Neutrophil (primary cell): ENCODE measurements around the gene MARF1.

Experiments used
- H3K27ac ChIP-seq: fragments of 200-600 bp; sonication (generic); 2 replicates; pipeline ENCODE4 v1.5.1; 2016; ENCODE audit warnings: mild to moderate bottlenecking, moderate library complexity
- H3K27me3 ChIP-seq: fragments of 200-600 bp; sonication (generic); 2 replicates; pipeline ENCODE4 v1.6.0; 2016; ENCODE audit warnings: mild to moderate bottlenecking
- H3K36me3 ChIP-seq: fragments of 200-600 bp; sonication (generic); 2 replicates; pipeline ENCODE4 v1.5.1; 2017
- H3K4me1 ChIP-seq, 2 experiments: fragments of 200-600 bp in 1 of 2; sonication (generic) in 1 of 2; 1 replicate in 1 of 2; 2 replicates in 1 of 2; pipeline versions ENCODE4 v1.5.1 to v1.6.1; 2013 to 2016; ENCODE audit warnings: low read depth in 1 of 2, low read length in 1 of 2, mild to moderate bottlenecking in 1 of 2, moderate library complexity in 1 of 2; ENCODE audit not compliant: control insufficient read depth in 1 of 2, insufficient read depth in 1 of 2
- H3K4me3 ChIP-seq, 2 experiments: fragments of 200-600 bp in 1 of 2; sonication (generic) in 1 of 2; 1 replicate in 1 of 2; 2 replicates in 1 of 2; pipeline ENCODE4 v1.5.1; 2013 to 2016; ENCODE audit warnings: low read depth in 1 of 2, low read length in 1 of 2, mild to moderate bottlenecking in 1 of 2, moderate library complexity in 1 of 2
- H3K9me3 ChIP-seq: fragments of 200-600 bp; sonication (generic); 2 replicates; pipeline ENCODE4 v1.5.1; 2016
- CTCF ChIP-seq: fragments of 200-600 bp; sonication (generic); IDR thresholded peaks from 2 replicates; pipeline ENCODE4 v1.5.1; 2016; ENCODE audit warnings: antibody characterized with exemption

Gene MARF1

DNA sequence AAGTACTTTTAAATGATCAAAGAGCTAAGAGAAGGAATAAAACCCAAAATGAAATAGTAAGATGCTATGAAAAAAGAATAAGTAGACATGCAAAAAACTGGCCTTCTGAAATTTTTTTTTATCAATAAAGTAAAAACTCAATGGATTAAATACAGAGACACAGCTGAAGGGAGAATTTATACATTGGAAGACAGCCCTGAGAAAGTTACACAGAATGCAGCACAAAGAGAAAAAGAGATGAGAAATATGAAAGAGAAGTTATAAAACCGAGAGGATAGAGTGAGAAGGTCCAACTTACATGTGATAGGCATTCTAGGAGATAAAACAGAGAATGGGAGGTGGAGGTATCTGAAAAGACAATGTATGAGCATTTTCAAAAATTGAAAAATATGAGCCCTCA, 57.0 kb downstream of the MARF1 start:
- peaks cover 29 to 31% of the 10 kb centered on the region in 2 experiments for H3K4me1 ChIP-seq
- H3K27me3 ChIP-seq = no peaks in the 10 kb centered on the region
- no peak for TF ChIP-seq CTCF
- peak overlapping the region; percentile 100 for H3K27ac ChIP-seq
- H3K9me3 ChIP-seq = no peaks in the 10 kb centered on the region
- peaks cover 13% of the 10 kb centered on the region for H3K36me3 ChIP-seq
- no peak overlapping the region for H3K4me3 ChIP-seq

DNA sequence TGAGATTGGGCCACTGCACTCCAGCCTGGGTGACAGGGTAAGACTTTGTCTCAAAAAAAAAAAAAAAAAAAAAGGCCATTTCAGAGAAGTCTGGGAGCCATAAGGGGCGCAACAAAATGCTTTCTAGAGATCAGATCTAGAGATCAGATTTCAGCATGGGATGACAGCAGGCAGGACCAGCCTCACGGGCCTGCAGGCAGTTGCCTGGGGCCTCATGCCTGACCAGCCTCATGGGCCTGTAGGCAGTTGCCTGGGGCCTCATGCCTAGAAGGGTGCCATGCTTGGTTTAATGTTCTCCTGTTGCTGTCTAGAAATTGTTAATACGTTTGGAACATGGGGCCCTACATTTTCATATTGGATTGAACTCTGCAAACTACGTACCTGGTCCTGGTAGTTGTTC, 59.4 kb downstream of the MARF1 start:
- H3K9me3 ChIP-seq = no peaks in the 10 kb centered on the region
- no peak overlapping the region for H3K4me3 ChIP-seq
- peaks cover 6 to 8% of the 10 kb centered on the region in 2 experiments for H3K4me1 ChIP-seq
- peaks cover 13% of the 10 kb centered on the region for H3K36me3 ChIP-seq
- no peaks in the 10 kb centered on the region for H3K27me3 ChIP-seq
- H3K27ac ChIP-seq = no peak overlapping the region
- no peak for TF ChIP-seq CTCF

- no peaks in the 10 kb centered on the region for H3K36me3 ChIP-seq
- H3K9me3 ChIP-seq = no peaks in the 10 kb centered on the region
- H3K27me3 ChIP-seq = no peaks in the 10 kb centered on the region
- H3K27ac ChIP-seq = peak overlapping the region; percentile 26
- TF ChIP-seq CTCF = no peak
- H3K4me1 ChIP-seq = peaks cover 0 to 2% of the 10 kb centered on the region in 2 experiments
- H3K4me3 ChIP-seq = no peak overlapping the region
Measured at GRCh38 chr16:15581127-15581815, 61.7 kb downstream of the MARF1 start.

GRCh38 chr16:15578824-15579223, 64.1 kb downstream of the MARF1 start:
- Histone ChIP-seq H3K9me3 (no peaks in the 10 kb centered on the region), H3K27me3 (no peaks in the 10 kb centered on the region), H3K27ac (no peak overlapping the region), H3K4me1 (peaks cover 0 to 2% of the 10 kb centered on the region in 2 experiments), H3K36me3 (no peaks in the 10 kb centered on the region), H3K4me3 (no peak overlapping the region)
- TF ChIP-seq CTCF = no peak

- Histone ChIP-seq H3K4me1 (peaks cover 3 to 5% of the 10 kb centered on the region in 2 experiments), H3K4me3 (no peak overlapping the region), H3K9me3 (no peaks in the 10 kb centered on the region), H3K27me3 (no peaks in the 10 kb centered on the region), H3K27ac (no peak overlapping the region), H3K36me3 (no peaks in the 10 kb centered on the region)
- no peak for TF ChIP-seq CTCF
Measured at GRCh38 chr16:15576960-15577958, 65.7 kb downstream of the MARF1 start.
